ENCODE measurements around the gene MT3. TPM values are rescaled to one million over a fixed set of nuclear protein-coding genes. Genes with fewer than 3 reads are reported as not detected.

MT3 gene
- total and polyA plus RNA-seq, 2 of the 13 experiments (the other 11 are each of a cell fraction or from before 2014, with no cell fraction given): not detected

GRCh38 chr16:56610609-56611111, 21.3 kb downstream of the MT3 start (continued):
- no peak for TF ChIP-seq ZNF512B (CRISPR knock-in tag; IDR thresholded peaks at IDR 0.05; ENCODE audit: borderline replicate concordance)
- 0 out of 2 replicates have a peak, but pooled peaks have one; percentile 10 for TF ChIP-seq ZNF232 (CRISPR knock-in tag; IDR thresholded peaks at IDR 0.05; ENCODE audit: borderline replicate concordance)
- TF ChIP-seq RAD21 (CRISPR knock-in tag; IDR thresholded peaks at IDR 0.05): no peak
- TF ChIP-seq ZNF441 (CRISPR knock-in tag; IDR thresholded peaks at IDR 0.05; ENCODE audit: borderline replicate concordance): no peak
- no peak for TF ChIP-seq ZNF7 (CRISPR knock-in tag; IDR thresholded peaks at IDR 0.05)
- no peak for TF ChIP-seq NR2F6 (IDR thresholded peaks at IDR 0.05)
- TF ChIP-seq NR2F6 (CRISPR knock-in tag; IDR thresholded peaks at IDR 0.05): no peak
- 0 out of 2 replicates have a peak, but pooled peaks have one; percentile 9 for TF ChIP-seq MED1 (CRISPR knock-in tag; IDR thresholded peaks at IDR 0.05)
- no peak for TF ChIP-seq RXRA (CRISPR knock-in tag; IDR thresholded peaks at IDR 0.05)
- TF ChIP-seq HCFC1 (IDR thresholded peaks at IDR 0.05; ENCODE audit: low read depth, low read length): no peak
- TF ChIP-seq ZFP36L1 (CRISPR knock-in tag; IDR thresholded peaks at IDR 0.05): no peak
- no peak for TF ChIP-seq ZNF281 (CRISPR knock-in tag; IDR thresholded peaks at IDR 0.05; ENCODE audit: borderline replicate concordance)
- TF ChIP-seq ZNF768 (CRISPR knock-in tag; IDR thresholded peaks at IDR 0.05): peak; percentile 94
- no peak for TF ChIP-seq TCF7 (IDR thresholded peaks at IDR 0.05; ENCODE audit: low read depth)
- no peak for TF ChIP-seq ZBTB49 (CRISPR knock-in tag; IDR thresholded peaks at IDR 0.05; ENCODE audit: borderline replicate concordance)
- TF ChIP-seq ZNF468 (CRISPR knock-in tag; IDR thresholded peaks at IDR 0.05): no peak
- TF ChIP-seq NR2F2 (IDR thresholded peaks at IDR 0.05; ENCODE audit: borderline replicate concordance, low read depth): no peak
- TF ChIP-seq PLRG1 (conservative IDR thresholded peaks at IDR 0.05): no peak
- peak; percentile 0; the same call in 1 of the 2 replicates for TF ChIP-seq ZMYM4 (CRISPR knock-in tag; IDR thresholded peaks at IDR 0.05)
- no peak for TF ChIP-seq ADNP (CRISPR knock-in tag; IDR thresholded peaks at IDR 0.05)
- TF ChIP-seq PCBP1 (IDR thresholded peaks at IDR 0.05; ENCODE audit: borderline replicate concordance, low read depth, low read length): no peak
- TF ChIP-seq KDM5B (CRISPR knock-in tag; IDR thresholded peaks at IDR 0.05; ENCODE audit: borderline replicate concordance): no peak
- no peak for TF ChIP-seq THYN1 (CRISPR knock-in tag; IDR thresholded peaks at IDR 0.05; ENCODE audit: borderline replicate concordance, low read depth)
- 0 out of 2 replicates have a peak, but pooled peaks have one; percentile 3 for TF ChIP-seq KDM2A (CRISPR knock-in tag; IDR thresholded peaks at IDR 0.05; ENCODE audit: borderline replicate concordance, low read depth)

Measured in HepG2 (cell line).